ENCODE data around the gene EYA2. TPM values are rescaled to one million over a fixed set of nuclear protein-coding genes. Genes with fewer than 3 reads are reported as not detected.
A peak's percentile ranks its signal among the peaks of the same experiment; 100 is the strongest.

The EYA2 gene
- total RNA-seq, 1 donor from 2014 or later: 1.8 TPM

DNA sequence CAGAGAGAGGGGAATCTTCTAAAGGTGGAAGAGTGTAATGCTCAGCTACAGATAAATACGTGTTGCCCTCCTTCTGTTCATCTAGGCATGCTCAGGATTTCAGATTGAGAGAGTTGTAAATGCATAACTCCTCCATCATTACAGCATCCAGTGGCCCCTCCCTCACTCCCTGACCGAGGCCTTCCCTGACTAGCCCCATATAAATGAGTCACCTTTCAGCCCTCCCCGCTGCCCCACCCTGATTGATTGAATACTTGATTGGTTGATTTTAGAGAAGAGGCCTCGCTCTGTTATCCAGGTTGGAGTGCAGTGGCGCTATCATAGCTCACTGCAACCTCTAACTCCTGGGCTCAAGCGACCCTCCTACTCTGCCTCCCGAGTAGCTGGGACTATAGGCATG is 193.7 kb downstream of the EYA2 start:
- H3K27me3 Mint-ChIP-seq (ENCODE audit: insufficient read depth, low read depth): no peaks in the 10 kb centered on the region
- no peaks in the 10 kb centered on the region for H3K27me3 ChIP-seq
- H3K4me1 ChIP-seq: peaks cover 12% of the 10 kb centered on the region
- DNase-seq (ENCODE audit: low spot score): no peak
- H3K36me3 ChIP-seq: no peaks in the 10 kb centered on the region
- H3K9me3 ChIP-seq (ENCODE audit: low read depth): no peaks in the 10 kb centered on the region
- no peaks in the 10 kb centered on the region for H3K9me3 Mint-ChIP-seq
- H2AFZ ChIP-seq (replicated peaks): no peak overlapping the region
- H3F3A ChIP-seq (ENCODE audit: low read depth): no peaks in the 10 kb centered on the region
- H3K36me3 Mint-ChIP-seq: no peaks in the 10 kb centered on the region
- no peaks in the 10 kb centered on the region for H3K79me2 ChIP-seq (ENCODE audit: low read depth)
- no peaks in the 10 kb centered on the region for H4K20me1 ChIP-seq (ENCODE audit: low read depth)
- no peak overlapping the region for H3K4me3 Mint-ChIP-seq
- peaks cover 10% of the 10 kb centered on the region for H3K4me1 Mint-ChIP-seq
- no peak overlapping the region for H3K4me3 ChIP-seq
- H3K27ac ChIP-seq: no peak overlapping the region
- no peak overlapping the region for H3K4me2 ChIP-seq
- TF ChIP-seq EZH2phosphoT487 (IDR thresholded peaks at IDR 0.05): no peak
- no peak for TF ChIP-seq EZH2 (IDR thresholded peaks at IDR 0.05)
- TF ChIP-seq, protein P1, sequence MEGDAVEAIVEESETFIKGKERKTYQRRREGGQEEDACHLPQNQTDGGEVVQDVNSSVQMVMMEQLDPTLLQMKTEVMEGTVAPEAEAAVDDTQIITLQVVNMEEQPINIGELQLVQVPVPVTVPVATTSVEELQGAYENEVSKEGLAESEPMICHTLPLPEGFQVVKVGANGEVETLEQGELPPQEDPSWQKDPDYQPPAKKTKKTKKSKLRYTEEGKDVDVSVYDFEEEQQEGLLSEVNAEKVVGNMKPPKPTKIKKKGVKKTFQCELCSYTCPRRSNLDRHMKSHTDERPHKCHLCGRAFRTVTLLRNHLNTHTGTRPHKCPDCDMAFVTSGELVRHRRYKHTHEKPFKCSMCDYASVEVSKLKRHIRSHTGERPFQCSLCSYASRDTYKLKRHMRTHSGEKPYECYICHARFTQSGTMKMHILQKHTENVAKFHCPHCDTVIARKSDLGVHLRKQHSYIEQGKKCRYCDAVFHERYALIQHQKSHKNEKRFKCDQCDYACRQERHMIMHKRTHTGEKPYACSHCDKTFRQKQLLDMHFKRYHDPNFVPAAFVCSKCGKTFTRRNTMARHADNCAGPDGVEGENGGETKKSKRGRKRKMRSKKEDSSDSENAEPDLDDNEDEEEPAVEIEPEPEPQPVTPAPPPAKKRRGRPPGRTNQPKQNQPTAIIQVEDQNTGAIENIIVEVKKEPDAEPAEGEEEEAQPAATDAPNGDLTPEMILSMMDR (IDR thresholded peaks at IDR 0.05): no peak
- H3K27ac Mint-ChIP-seq: no peak overlapping the region
- no peak overlapping the region for H3K9ac ChIP-seq

DNA sequence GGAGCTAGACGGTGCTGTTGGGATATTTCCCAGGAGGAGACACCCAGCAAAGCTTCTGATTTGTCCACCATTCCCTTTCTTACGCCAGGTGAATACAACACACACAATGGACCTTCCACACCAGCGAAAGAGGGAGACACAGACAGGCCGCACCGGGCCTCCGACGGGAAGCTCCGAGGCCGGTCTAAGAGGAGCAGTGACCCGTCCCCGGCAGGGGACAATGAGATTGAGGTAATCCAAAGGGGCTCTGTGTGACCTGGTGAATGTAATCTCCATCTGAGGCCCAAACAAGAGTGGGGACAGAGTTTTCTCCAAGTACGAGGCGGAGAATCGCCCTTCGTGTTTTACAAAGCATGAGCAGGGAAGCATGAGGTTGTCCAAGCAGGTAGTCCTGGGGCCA is 194.5 kb downstream of the EYA2 start:
- peaks cover 10% of the 10 kb centered on the region for H3K4me1 Mint-ChIP-seq
- no peaks in the 10 kb centered on the region for H3K27me3 ChIP-seq
- peaks cover 2% of the 10 kb centered on the region for H3K27me3 Mint-ChIP-seq (ENCODE audit: insufficient read depth, low read depth)
- H3K27ac Mint-ChIP-seq: peak overlapping the region; percentile 24
- H3F3A ChIP-seq (ENCODE audit: low read depth): no peaks in the 10 kb centered on the region
- H3K9ac ChIP-seq: no peak overlapping the region
- no peaks in the 10 kb centered on the region for H3K9me3 ChIP-seq (ENCODE audit: low read depth)
- no peak overlapping the region for H3K4me3 ChIP-seq
- H3K4me3 Mint-ChIP-seq: no peak overlapping the region
- peaks cover 12% of the 10 kb centered on the region for H3K4me1 ChIP-seq
- H3K36me3 Mint-ChIP-seq: no peaks in the 10 kb centered on the region
- H3K4me2 ChIP-seq: no peak overlapping the region
- no peak for DNase-seq (ENCODE audit: low spot score)
- no peaks in the 10 kb centered on the region for H3K79me2 ChIP-seq (ENCODE audit: low read depth)
- no peaks in the 10 kb centered on the region for H4K20me1 ChIP-seq (ENCODE audit: low read depth)
- no peaks in the 10 kb centered on the region for H3K9me3 Mint-ChIP-seq
- TF ChIP-seq EZH2phosphoT487 (IDR thresholded peaks at IDR 0.05): no peak
- TF ChIP-seq EZH2 (IDR thresholded peaks at IDR 0.05): no peak
- TF ChIP-seq, protein P1 (IDR thresholded peaks at IDR 0.05): no peak
- H3K27ac ChIP-seq: no peak overlapping the region
- no peaks in the 10 kb centered on the region for H3K36me3 ChIP-seq
- no peak overlapping the region for H2AFZ ChIP-seq (replicated peaks)

DNA sequence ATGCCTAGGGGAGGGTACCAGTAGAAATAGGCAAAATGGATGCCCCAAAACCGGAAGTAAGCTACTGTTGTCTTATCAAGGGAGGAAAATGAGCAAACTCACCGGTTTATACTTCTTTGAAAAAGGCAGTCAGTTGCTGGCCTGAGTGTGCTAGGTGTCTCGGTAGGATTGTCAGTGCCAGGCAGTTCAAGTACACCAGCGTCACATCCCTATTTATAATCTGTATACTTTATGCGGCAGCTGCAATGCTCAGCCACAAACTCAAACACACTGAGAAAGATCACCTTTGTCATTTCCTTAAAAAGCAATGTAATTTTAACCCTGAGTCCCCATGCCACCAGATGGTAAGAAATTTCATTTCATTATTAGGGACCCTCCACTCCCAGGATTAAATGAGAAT is 196.2 kb downstream of the EYA2 start:
- H2AFZ ChIP-seq (replicated peaks): no peak overlapping the region
- Mint-ChIP-seq H3K27ac (no peak overlapping the region), H3K4me3 (no peak overlapping the region), H3K36me3 (no peaks in the 10 kb centered on the region), H3K9me3 (peaks cover 9% of the 10 kb centered on the region), H3K27me3 (ENCODE audit: insufficient read depth, low read depth) (peaks cover 2% of the 10 kb centered on the region), H3K4me1 (peaks cover 10% of the 10 kb centered on the region)
- H3K4me1 ChIP-seq: peaks cover 12% of the 10 kb centered on the region
- no peaks in the 10 kb centered on the region for H3K27me3 ChIP-seq
- no peaks in the 10 kb centered on the region for H3K79me2 ChIP-seq (ENCODE audit: low read depth)
- H3K27ac ChIP-seq: no peak overlapping the region
- no peak overlapping the region for H3K9ac ChIP-seq
- DNase-seq (ENCODE audit: low spot score): no peak
- no peaks in the 10 kb centered on the region for H3K9me3 ChIP-seq (ENCODE audit: low read depth)
- H3K4me2 ChIP-seq: no peak overlapping the region
- no peaks in the 10 kb centered on the region for H4K20me1 ChIP-seq (ENCODE audit: low read depth)
- H3K4me3 ChIP-seq: no peak overlapping the region
- TF ChIP-seq EZH2phosphoT487 (IDR thresholded peaks at IDR 0.05) (no peak), EZH2 (IDR thresholded peaks at IDR 0.05) (no peak)
- TF ChIP-seq, protein P1 (IDR thresholded peaks at IDR 0.05): no peak
- H3K36me3 ChIP-seq: no peaks in the 10 kb centered on the region
- no peaks in the 10 kb centered on the region for H3F3A ChIP-seq (ENCODE audit: low read depth)
